WTC11 (cell line): ENCODE results near the gene SH3YL1. TPM values are rescaled to one million over a fixed set of nuclear protein-coding genes. Genes with fewer than 3 reads are reported as not detected.
A peak's percentile ranks its signal among the peaks of the same experiment; 100 is the strongest.

ENCODE experiments used
- ATAC-seq: fragments of 200-7000 bp; cut with Tn5 transposase; 2 replicates; pipeline ENCODE4 v1.10.0; 2021; ENCODE audit warnings: mild to moderate bottlenecking, moderate library complexity
- CTCF ChIA-PET: fragments of 300-600 bp; sonication (Branson Sonifier 250); formaldehyde crosslinking; loops from one replicate; lab custom pipeline; 2021; ENCODE audit warnings: antibody characterized with exemption; lab: Charles Lee
- POLR2A ChIA-PET: fragments of 350-600 bp; sonication (Branson Sonifier 250); formaldehyde crosslinking; loops from one replicate; lab custom pipeline; 2021; ENCODE audit warnings: antibody characterized with exemption; lab: Charles Lee
- DNase-seq: peaks from one replicate; pipeline ENCODE4 v3.0.0; 2021; ENCODE audit warnings: low spot score
- H3K27ac Mint-ChIP-seq: 2 replicates; pipeline ENCODE4 v1.8.0; 2021; ENCODE audit warnings: mixed read lengths
- H3K27me3 Mint-ChIP-seq: 2 replicates; pipeline ENCODE4 v1.8.0; 2021; ENCODE audit warnings: low read depth, mild to moderate bottlenecking, moderate library complexity, mixed read lengths
- H3K36me3 Mint-ChIP-seq: 2 replicates; pipeline ENCODE4 v1.8.0; 2021; ENCODE audit warnings: mixed read lengths
- H3K4me1 Mint-ChIP-seq: 2 replicates; pipeline ENCODE4 v1.8.0; 2022; ENCODE audit warnings: mixed read lengths
- H3K4me3 Mint-ChIP-seq: 2 replicates; pipeline ENCODE4 v1.8.0; 2021; ENCODE audit warnings: mild to moderate bottlenecking, moderate library complexity, mixed read lengths
- H3K9me3 Mint-ChIP-seq: 2 replicates; pipeline ENCODE4 v1.8.0; 2021; ENCODE audit warnings: mixed read lengths
- AR ChIP-seq: fragments of 250-450 bp; sonication (Bioruptor Pico); IDR thresholded peaks from 2 replicates; pipeline ENCODE4 v1.9.0; 2021; ENCODE audit warnings: mild to moderate bottlenecking
- CBFB ChIP-seq: sonication (generic); formaldehyde crosslinking; IDR thresholded peaks from 2 replicates; pipeline ENCODE4 v1.8.1; 2022; ENCODE audit warnings: mild to moderate bottlenecking, low read depth, missing genetic modification reagents
- EMX1 ChIP-seq: fragments of 250-450 bp; sonication (Bioruptor Pico); IDR thresholded peaks from 2 replicates; pipeline ENCODE4 v1.8.0; 2021; ENCODE audit warnings: mild to moderate bottlenecking
- GABPB1 ChIP-seq: sonication (generic); formaldehyde crosslinking; IDR thresholded peaks from 2 replicates; pipeline ENCODE4 v1.8.1; 2023; ENCODE audit warnings: mild to moderate bottlenecking, missing genetic modification reagents
- NFE2L1 ChIP-seq: sonication (generic); formaldehyde crosslinking; IDR thresholded peaks from 2 replicates; pipeline ENCODE4 v1.8.1; 2023; ENCODE audit warnings: missing genetic modification reagents
- OVOL2 ChIP-seq: fragments of 250-450 bp; sonication (Bioruptor Pico); IDR thresholded peaks from 2 replicates; pipeline ENCODE4 v1.9.0; 2021; ENCODE audit warnings: mild to moderate bottlenecking, borderline replicate concordance
- SP1 ChIP-seq: sonication (generic); formaldehyde crosslinking; conservative IDR thresholded peaks from 2 replicates; pipeline ENCODE4 v1.8.1; 2022; ENCODE audit warnings: missing genetic modification reagents
- TEAD1 ChIP-seq: sonication (generic); formaldehyde crosslinking; IDR thresholded peaks from 2 replicates; pipeline ENCODE4 v1.8.0; 2022; ENCODE audit warnings: mild to moderate bottlenecking, missing genetic modification reagents
- TP53 ChIP-seq: sonication (generic); formaldehyde crosslinking; IDR thresholded peaks from 2 replicates; pipeline ENCODE4 v1.8.1; 2023; ENCODE audit warnings: mild to moderate bottlenecking, missing genetic modification reagents
- ZNF121 ChIP-seq: sonication (generic); formaldehyde crosslinking; IDR thresholded peaks from 2 replicates; pipeline ENCODE4 v1.8.0; 2023; ENCODE audit warnings: missing genetic modification reagents
- ZNF138 ChIP-seq: sonication (generic); formaldehyde crosslinking; conservative IDR thresholded peaks from 2 replicates; pipeline ENCODE4 v1.8.1; 2022; ENCODE audit warnings: mild to moderate bottlenecking, moderate library complexity, missing genetic modification reagents
- total RNA-seq: library from RNA; stranded (reverse); gene quantifications from 3 replicates; pipeline ENCODE4 v1.2.3, GENCODE V29; 2021
- TF ChIP-seq, protein P1 (sequence below): fragments of 200-600 bp; IDR thresholded peaks from 2 replicates; pipeline ENCODE4 v1.8.0; 2022; ENCODE audit warnings: antibody characterized with exemption
- TF ChIP-seq, protein P2 (sequence below): sonication (generic); formaldehyde crosslinking; IDR thresholded peaks from 2 replicates; pipeline ENCODE4 v1.8.1; 2023; ENCODE audit warnings: mild to moderate bottlenecking, moderate library complexity, missing genetic modification reagents
- TF ChIP-seq, protein P3 (sequence below): sonication (generic); formaldehyde crosslinking; IDR thresholded peaks from 2 replicates; pipeline ENCODE4 v1.8.0; 2022; ENCODE audit warnings: mild to moderate bottlenecking, missing genetic modification reagents
- TF ChIP-seq, protein P4 (sequence below): sonication (generic); formaldehyde crosslinking; IDR thresholded peaks from 2 replicates; pipeline ENCODE4 v1.8.1; 2022; ENCODE audit warnings: mild to moderate bottlenecking, moderate library complexity, missing genetic modification reagents
- TF ChIP-seq, protein P5 (sequence below): sonication (generic); formaldehyde crosslinking; IDR thresholded peaks from 2 replicates; pipeline ENCODE4 v1.8.1; 2023; ENCODE audit warnings: mild to moderate bottlenecking, missing genetic modification reagents, moderate library complexity

The SH3YL1 gene
- total RNA-seq, 1 experiment from 2014 or later: 26.4 TPM

DNA sequence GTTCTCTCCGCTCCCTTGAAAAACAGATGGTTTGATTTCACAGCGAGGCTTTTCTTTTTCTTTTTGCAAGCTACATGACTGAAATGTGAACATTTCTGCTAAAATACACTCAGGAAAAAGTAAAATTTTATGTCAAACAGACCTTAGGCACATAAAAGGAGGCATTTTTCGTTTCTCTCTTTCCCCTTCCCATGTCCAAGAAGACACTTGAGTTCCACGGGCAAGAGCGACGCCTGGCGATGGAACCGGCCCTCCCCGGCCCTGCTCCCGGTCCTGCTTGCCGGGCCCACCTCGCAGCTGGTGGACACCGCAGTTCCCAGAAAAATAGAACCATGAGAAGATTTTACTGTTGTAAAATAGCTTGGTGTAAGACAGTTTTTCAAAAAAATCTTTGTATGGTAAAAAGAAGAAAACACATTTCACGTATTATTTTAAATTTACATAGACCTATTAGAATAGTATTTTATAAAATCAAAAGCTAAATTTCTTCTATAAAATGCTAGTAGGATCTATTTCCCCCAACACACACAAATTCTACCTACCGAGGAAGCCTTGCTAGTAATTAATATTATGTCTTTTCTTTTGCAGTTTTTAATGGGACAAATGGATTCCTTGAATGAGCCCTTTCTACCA lies 26.4 kb upstream of the SH3YL1 start:
- Mint-ChIP-seq H3K9me3 (no peaks in the 10 kb centered on the region), H3K4me1 (peaks cover 22% of the 10 kb centered on the region), H3K4me3 (peak overlapping the region; percentile 80), H3K27ac (no peak overlapping the region), H3K36me3 (no peaks in the 10 kb centered on the region), H3K27me3 (peaks cover 67% of the 10 kb centered on the region)
- TF ChIP-seq EMX1 (CRISPR knock-in tag) (no peak), SP1 (CRISPR knock-in tag) (0 out of 2 replicates have a peak, but pooled peaks have one; percentile 32)
- TF ChIP-seq, protein P1, sequence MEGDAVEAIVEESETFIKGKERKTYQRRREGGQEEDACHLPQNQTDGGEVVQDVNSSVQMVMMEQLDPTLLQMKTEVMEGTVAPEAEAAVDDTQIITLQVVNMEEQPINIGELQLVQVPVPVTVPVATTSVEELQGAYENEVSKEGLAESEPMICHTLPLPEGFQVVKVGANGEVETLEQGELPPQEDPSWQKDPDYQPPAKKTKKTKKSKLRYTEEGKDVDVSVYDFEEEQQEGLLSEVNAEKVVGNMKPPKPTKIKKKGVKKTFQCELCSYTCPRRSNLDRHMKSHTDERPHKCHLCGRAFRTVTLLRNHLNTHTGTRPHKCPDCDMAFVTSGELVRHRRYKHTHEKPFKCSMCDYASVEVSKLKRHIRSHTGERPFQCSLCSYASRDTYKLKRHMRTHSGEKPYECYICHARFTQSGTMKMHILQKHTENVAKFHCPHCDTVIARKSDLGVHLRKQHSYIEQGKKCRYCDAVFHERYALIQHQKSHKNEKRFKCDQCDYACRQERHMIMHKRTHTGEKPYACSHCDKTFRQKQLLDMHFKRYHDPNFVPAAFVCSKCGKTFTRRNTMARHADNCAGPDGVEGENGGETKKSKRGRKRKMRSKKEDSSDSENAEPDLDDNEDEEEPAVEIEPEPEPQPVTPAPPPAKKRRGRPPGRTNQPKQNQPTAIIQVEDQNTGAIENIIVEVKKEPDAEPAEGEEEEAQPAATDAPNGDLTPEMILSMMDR: peak; percentile 49
- TF ChIP-seq, protein P2, sequence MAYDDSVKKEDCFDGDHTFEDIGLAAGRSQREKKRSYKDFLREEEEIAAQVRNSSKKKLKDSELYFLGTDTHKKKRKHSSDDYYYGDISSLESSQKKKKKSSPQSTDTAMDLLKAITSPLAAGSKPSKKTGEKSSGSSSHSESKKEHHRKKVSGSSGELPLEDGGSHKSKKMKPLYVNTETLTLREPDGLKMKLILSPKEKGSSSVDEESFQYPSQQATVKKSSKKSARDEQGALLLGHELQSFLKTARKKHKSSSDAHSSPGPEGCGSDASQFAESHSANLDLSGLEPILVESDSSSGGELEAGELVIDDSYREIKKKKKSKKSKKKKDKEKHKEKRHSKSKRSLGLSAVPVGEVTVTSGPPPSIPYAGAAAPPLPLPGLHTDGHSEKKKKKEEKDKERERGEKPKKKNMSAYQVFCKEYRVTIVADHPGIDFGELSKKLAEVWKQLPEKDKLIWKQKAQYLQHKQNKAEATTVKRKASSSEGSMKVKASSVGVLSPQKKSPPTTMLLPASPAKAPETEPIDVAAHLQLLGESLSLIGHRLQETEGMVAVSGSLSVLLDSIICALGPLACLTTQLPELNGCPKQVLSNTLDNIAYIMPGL: peak; percentile 6; the same call in 1 of the 2 replicates
- DNase-seq: peak; percentile 81
- peak; percentile 50 for ATAC-seq
- POLR2A ChIA-PET: interaction anchor here (0.8 to 1.1 kb wide), 2 partner anchors 20 to 26 kb away, joined by 3 to 4 read pairs; partner anchors contain the start of gene SH3YL1
- CTCF ChIA-PET: interaction anchor here (0.6 to 2.0 kb wide), 16 partner anchors 20 to 776 kb away, joined by 3 to 13 read pairs (median 3); partner anchors contain the start of gene TMEM18

DNA sequence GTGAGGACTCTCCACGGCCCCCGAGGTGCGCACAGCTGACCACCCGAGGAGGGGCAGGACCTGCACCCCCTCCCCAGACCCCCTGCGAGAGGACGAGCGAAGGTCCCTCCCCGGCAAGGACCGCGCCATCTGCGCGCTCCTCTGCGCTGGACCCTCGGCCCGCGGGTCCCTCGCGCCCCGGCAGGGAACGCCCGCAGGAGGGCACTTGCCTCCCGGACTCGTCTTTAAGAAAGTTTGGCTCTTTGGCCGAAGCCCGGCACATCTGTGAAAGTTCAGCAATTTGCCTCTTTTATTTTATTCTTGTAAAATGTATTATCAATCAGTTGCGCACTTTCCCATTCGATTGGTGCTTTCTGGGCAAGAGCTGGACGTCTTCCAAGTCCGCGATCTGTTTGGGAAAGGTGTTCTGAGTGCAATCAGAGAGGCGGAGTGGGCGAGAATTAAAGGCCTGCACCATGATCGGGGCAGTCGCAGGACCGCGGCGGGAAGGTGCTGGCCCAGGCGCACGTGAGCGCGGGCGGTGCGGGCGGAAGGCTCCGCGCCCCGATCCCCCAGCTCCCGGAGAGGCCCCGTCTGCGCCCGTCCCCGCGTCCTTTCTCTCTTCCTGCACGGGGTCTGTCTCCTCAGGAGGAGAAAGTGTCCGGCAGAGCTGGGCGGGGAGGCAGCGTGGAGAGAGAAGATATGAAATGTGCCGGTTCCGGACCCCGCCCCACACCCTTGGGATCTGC lies 25.7 kb upstream of the SH3YL1 start:
- Mint-ChIP-seq H3K27ac (no peak overlapping the region), H3K36me3 (no peaks in the 10 kb centered on the region), H3K27me3 (peaks cover 63% of the 10 kb centered on the region), H3K4me3 (peak overlapping the region; percentile 80), H3K4me1 (peaks cover 29% of the 10 kb centered on the region), H3K9me3 (no peaks in the 10 kb centered on the region)
- POLR2A ChIA-PET: interaction anchor here (1.1 kb wide), 1 partner anchor 26 kb away, joined by 4 read pairs; the partner anchor contains the start of gene SH3YL1
- peak; percentile 29 for ATAC-seq
- DNase-seq: peak; percentile 40
- CTCF ChIA-PET: interaction anchor here (0.7 to 2.0 kb wide), 14 partner anchors 20 to 387 kb away, joined by 3 to 13 read pairs (median 4); partner anchors contain the start of gene TMEM18
- no peak for TF ChIP-seq AR
- no peak for TF ChIP-seq ZNF138 (CRISPR knock-in tag)
- TF ChIP-seq, protein P3, sequence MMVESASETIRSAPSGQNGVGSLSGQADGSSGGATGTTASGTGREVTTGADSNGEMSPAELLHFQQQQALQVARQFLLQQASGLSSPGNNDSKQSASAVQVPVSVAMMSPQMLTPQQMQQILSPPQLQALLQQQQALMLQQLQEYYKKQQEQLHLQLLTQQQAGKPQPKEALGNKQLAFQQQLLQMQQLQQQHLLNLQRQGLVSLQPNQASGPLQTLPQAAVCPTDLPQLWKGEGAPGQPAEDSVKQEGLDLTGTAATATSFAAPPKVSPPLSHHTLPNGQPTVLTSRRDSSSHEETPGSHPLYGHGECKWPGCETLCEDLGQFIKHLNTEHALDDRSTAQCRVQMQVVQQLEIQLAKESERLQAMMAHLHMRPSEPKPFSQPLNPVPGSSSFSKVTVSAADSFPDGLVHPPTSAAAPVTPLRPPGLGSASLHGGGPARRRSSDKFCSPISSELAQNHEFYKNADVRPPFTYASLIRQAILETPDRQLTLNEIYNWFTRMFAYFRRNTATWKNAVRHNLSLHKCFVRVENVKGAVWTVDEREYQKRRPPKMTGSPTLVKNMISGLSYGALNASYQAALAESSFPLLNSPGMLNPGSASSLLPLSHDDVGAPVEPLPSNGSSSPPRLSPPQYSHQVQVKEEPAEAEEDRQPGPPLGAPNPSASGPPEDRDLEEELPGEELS (CRISPR knock-in tag): peak; percentile 59; the same call in 1 of the 2 replicates
- TF ChIP-seq CBFB (CRISPR knock-in tag): no peak
- no peak for TF ChIP-seq TP53 (CRISPR knock-in tag)
- TF ChIP-seq, protein P1: no peak
- TF ChIP-seq, protein P4, sequence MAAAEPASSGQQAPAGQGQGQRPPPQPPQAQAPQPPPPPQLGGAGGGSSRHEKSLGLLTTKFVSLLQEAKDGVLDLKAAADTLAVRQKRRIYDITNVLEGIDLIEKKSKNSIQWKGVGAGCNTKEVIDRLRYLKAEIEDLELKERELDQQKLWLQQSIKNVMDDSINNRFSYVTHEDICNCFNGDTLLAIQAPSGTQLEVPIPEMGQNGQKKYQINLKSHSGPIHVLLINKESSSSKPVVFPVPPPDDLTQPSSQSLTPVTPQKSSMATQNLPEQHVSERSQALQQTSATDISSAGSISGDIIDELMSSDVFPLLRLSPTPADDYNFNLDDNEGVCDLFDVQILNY: 0 out of 2 replicates have a peak, but pooled peaks have one; percentile 24
- no peak for TF ChIP-seq ZNF121 (CRISPR knock-in tag)
- TF ChIP-seq NFE2L1 (CRISPR knock-in tag): no peak
- no peak for TF ChIP-seq OVOL2 (CRISPR knock-in tag)
- TF ChIP-seq, protein P5, sequence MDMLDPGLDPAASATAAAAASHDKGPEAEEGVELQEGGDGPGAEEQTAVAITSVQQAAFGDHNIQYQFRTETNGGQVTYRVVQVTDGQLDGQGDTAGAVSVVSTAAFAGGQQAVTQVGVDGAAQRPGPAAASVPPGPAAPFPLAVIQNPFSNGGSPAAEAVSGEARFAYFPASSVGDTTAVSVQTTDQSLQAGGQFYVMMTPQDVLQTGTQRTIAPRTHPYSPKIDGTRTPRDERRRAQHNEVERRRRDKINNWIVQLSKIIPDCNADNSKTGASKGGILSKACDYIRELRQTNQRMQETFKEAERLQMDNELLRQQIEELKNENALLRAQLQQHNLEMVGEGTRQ (CRISPR knock-in tag): 0 out of 2 replicates have a peak, but pooled peaks have one; percentile 33
- TF ChIP-seq GABPB1 (CRISPR knock-in tag): 0 out of 2 replicates have a peak, but pooled peaks have one; percentile 9
- TF ChIP-seq, protein P2: peak; percentile 54; the same call in 1 of the 2 replicates
- TF ChIP-seq TEAD1: no peak
